ENCODE measurements around the gene LSM12. TPM values are rescaled to one million over a fixed set of nuclear protein-coding genes. Genes with fewer than 3 reads are reported as not detected.
A peak's percentile ranks its signal among the peaks of the same experiment; 100 is the strongest.

Gene LSM12
- total RNA-seq, 1 donor from 2014 or later = 21.8 TPM

- DNase-seq = peak; percentile 96
Measured at GRCh38 chr17:44095647-44096496, 29.4 kb upstream of the LSM12 start.

- DNase-seq = no peak
Measured at GRCh38 chr17:44095388-44095646, 28.8 kb upstream of the LSM12 start.

- peak; percentile 11 for DNase-seq
Measured at GRCh38 chr17:44094701-44095387, 28.4 kb upstream of the LSM12 start.

- no peak for DNase-seq
Measured at GRCh38 chr17:44093231-44093900, 26.9 kb upstream of the LSM12 start.

- no peak for DNase-seq
Measured at GRCh38 chr17:44092051-44092450, 25.6 kb upstream of the LSM12 start.

- no peak for DNase-seq
Measured at GRCh38 chr17:44091200-44091997, 24.9 kb upstream of the LSM12 start.

- DNase-seq = no peak
Measured at GRCh38 chr17:44088254-44088653, 21.8 kb upstream of the LSM12 start.

- no peak for DNase-seq
Measured at GRCh38 chr17:44087319-44087718, 20.8 kb upstream of the LSM12 start.

- peak; percentile 75 for DNase-seq
Measured at GRCh38 chr17:44086364-44087311, 20.2 kb upstream of the LSM12 start.

- DNase-seq = no peak
Measured at GRCh38 chr17:44085908-44086307, 19.4 kb upstream of the LSM12 start.

- no peak for DNase-seq
Measured at GRCh38 chr17:44084921-44085320, 18.4 kb upstream of the LSM12 start.

- peak; percentile 44 for DNase-seq
Measured at GRCh38 chr17:44084131-44084538, 17.7 kb upstream of the LSM12 start.

- DNase-seq = peak; percentile 60
Measured at GRCh38 chr17:44083250-44083849, 16.9 kb upstream of the LSM12 start.

- DNase-seq = no peak
Measured at GRCh38 chr17:44082256-44082927, 15.9 kb upstream of the LSM12 start.

GRCh38 chr17:44081681-44082080 is 15.2 kb upstream of the LSM12 start:
- no peak for DNase-seq

GRCh38 chr17:44079877-44080821 is 13.7 kb upstream of the LSM12 start:
- DNase-seq = no peak

GRCh38 chr17:44078412-44078811 is 11.9 kb upstream of the LSM12 start:
- DNase-seq = no peak

GRCh38 chr17:44077595-44077909 is 11.1 kb upstream of the LSM12 start:
- DNase-seq = no peak

- DNase-seq = no peak
Measured at GRCh38 chr17:44076716-44077594, 10.5 kb upstream of the LSM12 start.
